ENCODE data around the gene DOCK9.

DNA sequence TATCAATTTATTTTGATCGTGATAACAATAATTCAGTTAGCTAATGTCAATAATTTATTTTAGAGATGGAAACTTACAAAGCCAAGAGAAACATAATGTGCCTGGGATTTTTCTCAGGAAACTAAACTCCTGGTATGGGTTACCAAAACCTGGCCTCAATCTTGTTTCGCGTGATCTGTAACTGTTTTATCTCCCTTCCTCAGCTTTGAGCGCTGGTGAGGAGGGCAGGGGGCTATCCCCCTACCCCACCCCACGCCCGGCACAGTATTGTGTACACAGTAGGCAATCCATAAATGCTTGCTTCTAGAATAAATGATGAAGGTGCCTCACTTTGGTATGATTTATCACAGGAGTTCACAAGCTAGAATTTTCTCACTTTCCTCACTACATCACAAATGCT, 7.7 kb upstream of the DOCK9 start:
- TF ChIP-seq, protein P1, sequence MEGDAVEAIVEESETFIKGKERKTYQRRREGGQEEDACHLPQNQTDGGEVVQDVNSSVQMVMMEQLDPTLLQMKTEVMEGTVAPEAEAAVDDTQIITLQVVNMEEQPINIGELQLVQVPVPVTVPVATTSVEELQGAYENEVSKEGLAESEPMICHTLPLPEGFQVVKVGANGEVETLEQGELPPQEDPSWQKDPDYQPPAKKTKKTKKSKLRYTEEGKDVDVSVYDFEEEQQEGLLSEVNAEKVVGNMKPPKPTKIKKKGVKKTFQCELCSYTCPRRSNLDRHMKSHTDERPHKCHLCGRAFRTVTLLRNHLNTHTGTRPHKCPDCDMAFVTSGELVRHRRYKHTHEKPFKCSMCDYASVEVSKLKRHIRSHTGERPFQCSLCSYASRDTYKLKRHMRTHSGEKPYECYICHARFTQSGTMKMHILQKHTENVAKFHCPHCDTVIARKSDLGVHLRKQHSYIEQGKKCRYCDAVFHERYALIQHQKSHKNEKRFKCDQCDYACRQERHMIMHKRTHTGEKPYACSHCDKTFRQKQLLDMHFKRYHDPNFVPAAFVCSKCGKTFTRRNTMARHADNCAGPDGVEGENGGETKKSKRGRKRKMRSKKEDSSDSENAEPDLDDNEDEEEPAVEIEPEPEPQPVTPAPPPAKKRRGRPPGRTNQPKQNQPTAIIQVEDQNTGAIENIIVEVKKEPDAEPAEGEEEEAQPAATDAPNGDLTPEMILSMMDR (optimal IDR thresholded peaks at IDR 0.05 in 1 of 3, IDR thresholded peaks at IDR 0.05 in 1 of 3, conservative IDR thresholded peaks at IDR 0.05 in 1 of 3; ENCODE audit: extremely low read depth in 1 of 3, insufficient read depth in 2 of 3, low read length in 3 of 3) = no peak
- no peak for TF ChIP-seq EZH2 (IDR thresholded peaks at IDR 0.05; ENCODE audit: low read length)

Measured in keratinocyte (primary cell).